ENCODE data around the gene MYL2.
"Not testable (repeated sequence)": the region's sequence is repeated elsewhere in the genome, so short reads cannot be mapped to it uniquely, and the experiment has no call there.

The MYL2 gene

GRCh38 chr12:110920324-110920910 is at the start of gene MYL2:
MYL2 (minus strand) TSS chr12:110920579; CDS start chr12:110920529, 50 bp downstream.
- DNase-seq, result no peak

DNA sequence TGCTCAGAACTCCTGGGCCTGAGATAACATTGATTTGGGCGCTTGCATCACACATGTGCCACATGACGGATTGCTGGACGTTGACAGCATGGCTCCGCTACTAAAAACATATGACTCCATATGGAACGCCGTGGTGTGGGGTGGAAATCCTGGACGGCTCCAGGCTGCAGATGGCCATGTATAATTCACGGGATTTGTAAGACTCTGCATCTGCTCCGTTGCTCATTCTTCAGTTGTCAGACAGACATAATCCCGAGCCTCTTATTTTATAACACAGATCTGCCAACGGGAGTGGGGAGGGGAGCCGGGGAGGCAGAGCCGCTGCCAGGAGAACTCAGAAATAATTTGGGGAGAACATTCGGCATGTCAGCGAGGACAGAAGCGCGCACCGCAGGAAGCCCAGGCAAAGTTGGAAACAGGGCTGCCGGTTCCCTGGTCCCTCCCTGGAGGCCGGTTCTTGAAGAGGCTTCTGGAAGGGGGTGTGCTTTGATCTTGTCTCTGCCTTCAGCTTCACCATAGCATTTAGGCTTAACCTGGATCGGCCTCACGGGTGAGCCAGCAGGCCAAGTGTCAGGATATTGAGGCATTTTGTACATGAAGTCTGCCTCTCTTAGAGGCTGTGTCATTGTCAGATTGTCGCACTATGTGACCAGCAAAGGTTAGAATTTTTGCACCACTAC is 45.8 kb upstream of the MYL2 start:
- no peak for DNase-seq

DNA sequence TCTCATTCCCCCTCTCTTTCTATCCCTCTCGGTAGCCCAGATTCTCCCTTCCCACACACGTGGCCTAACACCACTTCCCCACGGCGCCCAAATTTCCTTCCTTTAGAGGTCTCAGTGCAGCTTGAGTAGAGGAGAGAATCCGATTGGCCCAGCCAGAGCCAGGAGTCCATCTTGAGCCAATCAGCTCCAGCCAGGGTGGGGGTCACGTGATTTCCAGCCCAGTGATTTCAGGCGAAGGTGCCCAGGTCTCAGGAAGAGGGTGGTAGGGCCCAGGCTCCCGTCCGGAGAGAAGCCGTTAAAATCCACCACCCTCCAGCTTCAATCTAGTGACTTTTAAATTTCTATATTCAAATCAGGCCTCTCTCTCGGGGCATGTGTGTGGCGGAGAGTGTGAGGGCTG is 45.2 kb upstream of the MYL2 start:
- DNase-seq, result no peak

GRCh38 chr12:110960795-110961194 is 40.4 kb upstream of the MYL2 start:
- no peak for DNase-seq

DNA sequence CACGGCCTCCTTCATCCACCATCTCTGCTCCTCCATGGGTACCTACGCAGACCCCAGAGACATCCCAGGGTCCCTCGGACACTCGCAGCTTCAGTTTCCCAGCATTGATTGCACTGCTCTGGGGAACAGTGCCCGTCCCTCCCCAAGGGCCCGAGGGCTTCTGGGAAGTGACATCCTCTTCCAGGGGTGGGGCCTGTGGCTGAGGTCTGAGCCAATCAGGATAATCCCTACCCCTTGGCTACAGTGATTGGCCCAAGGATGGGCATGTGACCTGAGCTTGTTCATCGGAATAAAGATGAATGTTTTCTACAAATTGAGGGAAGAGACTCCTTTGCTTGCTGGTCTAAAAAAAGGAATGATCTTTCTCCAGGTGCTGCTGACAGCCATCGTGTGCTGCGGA is 37.3 kb upstream of the MYL2 start:
- no peak for DNase-seq

GRCh38 chr12:110957159-110957558 is 36.8 kb upstream of the MYL2 start:
- DNase-seq, result no peak

DNA sequence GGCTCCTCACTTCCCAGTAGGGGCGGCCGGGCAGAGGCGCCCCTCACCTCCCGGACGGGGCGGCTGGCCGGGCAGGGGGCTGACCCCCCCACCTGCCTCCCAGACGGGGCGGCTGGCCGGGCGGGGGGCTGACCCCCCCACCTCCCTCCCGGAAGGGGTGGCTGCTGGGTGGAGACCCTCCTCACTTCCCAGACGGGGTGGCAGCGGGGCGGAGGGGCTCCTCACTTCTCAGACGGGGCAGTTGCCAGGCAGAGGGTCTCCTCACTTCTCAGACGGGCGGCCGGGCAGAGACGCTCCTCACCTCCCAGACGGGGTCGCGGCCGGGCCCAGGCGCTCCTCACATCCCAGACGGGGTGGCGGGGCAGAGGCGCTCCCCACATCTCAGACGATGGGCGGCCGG is 30.5 kb upstream of the MYL2 start:
- DNase-seq, result not testable (repeated sequence)

DNA sequence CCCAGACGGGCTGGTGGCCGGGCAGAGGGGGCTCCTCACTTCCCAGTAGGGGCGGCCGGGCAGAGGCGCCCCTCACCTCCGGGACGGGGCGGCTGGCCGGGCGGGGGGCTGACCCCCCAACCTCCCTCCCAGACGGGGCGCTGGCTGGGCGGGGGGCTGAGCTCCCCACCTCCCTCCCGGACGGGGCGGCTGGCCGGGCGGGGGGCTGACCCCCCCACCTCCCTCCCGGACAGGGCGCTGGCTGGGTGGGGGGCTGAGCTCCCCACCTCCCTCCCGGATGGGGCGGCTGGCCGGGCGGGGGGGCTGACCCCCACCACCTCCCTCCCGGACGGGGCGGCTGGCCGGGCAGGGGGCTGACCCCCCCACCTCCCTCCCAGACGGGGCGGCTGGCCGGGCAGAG is 30.1 kb upstream of the MYL2 start:
- not testable (repeated sequence) for DNase-seq

GRCh38 chr12:110948041-110948440 is 27.7 kb upstream of the MYL2 start:
- no peak for DNase-seq

DNA sequence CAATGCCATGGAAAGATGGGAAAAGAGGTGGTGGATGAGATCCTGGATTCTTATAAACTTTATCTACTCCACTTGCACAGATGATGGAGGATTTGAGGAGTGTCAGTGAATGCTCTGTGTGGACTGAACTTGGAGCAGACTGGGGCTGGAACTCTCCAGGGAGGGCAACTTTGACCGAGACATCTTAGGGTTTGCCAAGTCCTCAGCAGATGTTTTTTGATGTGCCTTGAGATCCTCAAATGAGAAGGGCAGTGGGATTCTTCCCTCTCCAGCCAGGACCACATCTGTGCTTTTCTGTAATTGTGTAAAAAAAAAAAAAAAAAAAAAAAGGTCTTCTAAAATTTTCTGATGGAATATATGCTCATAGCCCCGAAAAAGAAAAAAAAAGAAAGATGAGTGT is 23.0 kb upstream of the MYL2 start:
- no peak for DNase-seq

- no peak for DNase-seq
These were observed 21.0 kb upstream of the MYL2 start for GRCh38 chr12:110941391-110941790.

- DNase-seq, result no peak
These were observed 20.6 kb upstream of the MYL2 start for GRCh38 chr12:110940933-110941332.

GRCh38 chr12:110940296-110940695 is 19.9 kb upstream of the MYL2 start:
- DNase-seq, result no peak

- DNase-seq, result peak; percentile 59
These were observed 16.8 kb upstream of the MYL2 start for GRCh38 chr12:110937104-110937641.

DNA sequence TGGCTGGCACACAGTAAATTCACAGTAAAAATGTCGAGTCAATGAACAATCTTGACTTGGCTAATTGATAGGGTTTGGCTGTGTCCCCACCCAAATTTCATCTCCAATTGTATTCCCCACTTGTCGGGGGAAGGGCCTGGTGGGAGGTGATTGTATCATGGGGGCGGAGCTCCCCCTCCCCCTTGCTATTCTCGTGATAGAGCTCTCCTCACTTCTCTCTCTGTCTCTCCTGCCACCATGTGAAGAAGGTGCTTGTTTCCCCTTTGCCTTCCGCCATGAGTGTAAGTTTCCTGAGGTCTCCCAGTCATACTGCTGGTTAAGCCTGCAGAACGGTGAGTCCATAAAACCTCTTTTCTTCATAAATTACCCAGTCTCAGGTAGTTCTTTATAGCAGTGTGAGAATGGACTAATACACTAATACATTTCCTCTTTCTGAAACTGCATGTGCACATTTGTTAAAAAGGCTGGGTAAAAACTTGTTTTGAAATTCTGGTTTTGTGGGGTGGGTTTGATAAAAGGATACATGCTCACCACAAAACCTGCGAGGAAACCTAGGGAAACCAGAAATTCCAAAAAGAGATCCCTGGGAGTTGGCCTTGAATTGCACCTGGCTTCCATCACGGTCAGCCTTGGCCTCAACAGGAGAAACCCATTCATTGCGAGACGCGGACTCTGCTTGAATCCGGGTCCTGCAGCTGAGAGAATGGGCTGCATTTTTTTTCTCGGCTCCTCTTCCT is 16.2 kb upstream of the MYL2 start:
- DNase-seq, result no peak

GRCh38 chr12:110935588-110935987 is 15.2 kb upstream of the MYL2 start:
- no peak for DNase-seq

GRCh38 chr12:110934093-110934852 is 13.9 kb upstream of the MYL2 start:
- DNase-seq, result no peak

DNA sequence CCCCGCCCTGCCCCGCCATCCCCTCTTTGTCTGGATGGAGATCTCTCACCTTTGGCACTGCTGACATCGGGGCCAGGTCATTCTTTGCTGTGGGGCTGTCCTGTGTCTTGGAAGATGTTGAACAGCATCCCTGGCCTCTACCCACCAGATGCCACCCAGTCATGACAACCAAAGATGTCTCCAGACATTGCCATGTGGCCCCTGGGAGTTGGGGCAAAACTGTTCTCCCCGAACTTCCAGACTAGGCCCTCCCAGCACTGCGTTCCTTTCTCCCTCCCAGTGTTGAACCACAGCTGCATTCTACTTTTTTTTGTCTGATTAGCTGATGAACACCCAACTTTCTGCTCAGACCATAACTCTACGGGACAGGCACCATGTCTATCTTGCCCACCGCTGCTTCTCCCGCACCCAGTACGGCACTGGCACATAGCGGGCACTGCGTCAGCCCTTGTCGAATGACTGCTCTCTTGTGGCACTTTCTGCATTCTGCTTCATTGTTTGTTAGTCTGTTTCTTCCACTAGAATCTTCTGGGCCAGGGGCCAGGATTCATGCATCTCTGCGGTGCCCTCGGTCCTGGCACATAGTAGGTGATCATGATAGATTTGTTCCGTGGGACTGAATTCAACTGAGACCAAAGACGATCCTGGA is 13.1 kb upstream of the MYL2 start:
- no peak for DNase-seq

- no peak for DNase-seq
These were observed 11.7 kb upstream of the MYL2 start for GRCh38 chr12:110932046-110932445.

- no peak for DNase-seq
These were observed 10.9 kb upstream of the MYL2 start for GRCh38 chr12:110931315-110931728.

- no peak for DNase-seq
These were observed 10.3 kb upstream of the MYL2 start for GRCh38 chr12:110930348-110931314.
